ENCODE data around the gene NKX2-3.
A peak's percentile ranks its signal among the peaks of the same experiment; 100 is the strongest.

Gene NKX2-3

GRCh38 chr10:99532687-99533495 is at the start of gene NKX2-3:
TSS of gene NKX2-3 (plus strand) at chr10:99532942. CDS start at chr10:99533132, 190 bp downstream.
- DNase-seq (ENCODE audit: low read depth): peak; percentile 69

GRCh38 chr10:99484626-99485581 is 47.8 kb upstream of the NKX2-3 start:
- no peak for DNase-seq (ENCODE audit: low read depth)

- no peak for DNase-seq (ENCODE audit: low read depth)
These were observed 45.5 kb upstream of the NKX2-3 start for GRCh38 chr10:99487125-99487807.

- no peak for DNase-seq (ENCODE audit: low read depth)
These were observed 43.5 kb upstream of the NKX2-3 start for GRCh38 chr10:99489271-99489670.

- no peak for DNase-seq (ENCODE audit: low read depth)
These were observed 35.3 kb upstream of the NKX2-3 start for GRCh38 chr10:99497343-99498025.

GRCh38 chr10:99506416-99506815 is 26.3 kb upstream of the NKX2-3 start:
- no peak for DNase-seq (ENCODE audit: low read depth)

GRCh38 chr10:99507265-99507664 is 25.5 kb upstream of the NKX2-3 start:
- no peak for DNase-seq (ENCODE audit: low read depth)

GRCh38 chr10:99513061-99513460 is 19.7 kb upstream of the NKX2-3 start:
- DNase-seq (ENCODE audit: low read depth): no peak

- no peak for DNase-seq (ENCODE audit: low read depth)
These were observed 13.1 kb upstream of the NKX2-3 start for GRCh38 chr10:99519690-99520039.

- no peak for DNase-seq (ENCODE audit: low read depth)
These were observed 12.5 kb upstream of the NKX2-3 start for GRCh38 chr10:99520040-99520846.

- no peak for DNase-seq (ENCODE audit: low read depth)
These were observed 11.6 kb upstream of the NKX2-3 start for GRCh38 chr10:99520847-99521764.

GRCh38 chr10:99521765-99522469 is 10.8 kb upstream of the NKX2-3 start:
- DNase-seq (ENCODE audit: low read depth): no peak

GRCh38 chr10:99522470-99523250 is 10.1 kb upstream of the NKX2-3 start:
- no peak for DNase-seq (ENCODE audit: low read depth)

- no peak for DNase-seq (ENCODE audit: low read depth)
These were observed 9.4 kb upstream of the NKX2-3 start for GRCh38 chr10:99523251-99523773.

- DNase-seq (ENCODE audit: low read depth): no peak
These were observed 8.6 kb upstream of the NKX2-3 start for GRCh38 chr10:99524050-99524666.

- no peak for DNase-seq (ENCODE audit: low read depth)
These were observed 7.9 kb upstream of the NKX2-3 start for GRCh38 chr10:99524736-99525380.

GRCh38 chr10:99525897-99526296 is 6.8 kb upstream of the NKX2-3 start:
- no peak for DNase-seq (ENCODE audit: low read depth)
